ENCODE results near the gene B4GALT6.

DNA sequence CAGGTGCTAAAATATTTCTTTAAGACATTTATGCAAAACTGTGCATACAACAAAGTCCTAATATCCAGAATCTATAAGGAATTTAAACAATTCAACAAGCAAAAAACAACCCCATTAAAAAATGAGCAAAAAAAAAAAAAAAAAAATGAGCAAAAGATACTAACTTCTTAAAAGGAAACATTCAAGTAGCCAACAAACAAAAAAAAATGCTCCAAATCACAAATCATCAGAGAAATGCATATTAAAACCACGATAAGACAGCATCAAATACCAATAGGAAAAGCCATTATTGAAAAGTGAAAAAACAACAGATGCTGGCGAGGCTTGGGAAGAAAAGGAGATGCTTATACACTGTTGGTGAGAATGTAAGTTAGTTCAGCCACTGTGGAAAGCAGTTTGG, 34.9 kb downstream of the B4GALT6 start:
- no peak for TF ChIP-seq LEF1 (IDR thresholded peaks at IDR 0.05; ENCODE audit: borderline replicate concordance)
- TF ChIP-seq ELF4 (IDR thresholded peaks at IDR 0.05) = no peak
- TF ChIP-seq L3MBTL2 (conservative IDR thresholded peaks at IDR 0.05) = no peak
